GM21786 (cell line): ENCODE data around the gene SULT1A4.
A peak's percentile ranks its signal among the peaks of the same experiment; 100 is the strongest.
"Not testable (repeated sequence)": the region's sequence is repeated elsewhere in the genome, so short reads cannot be mapped to it uniquely, and the experiment has no call there.

ENCODE experiments used
- ATAC-seq: cut with Tn5 transposase; IDR thresholded peaks from one replicate; pipeline ENCODE4 v1.9.1; 2021; ENCODE audit not compliant: unreplicated experiment

Gene SULT1A4

DNA sequence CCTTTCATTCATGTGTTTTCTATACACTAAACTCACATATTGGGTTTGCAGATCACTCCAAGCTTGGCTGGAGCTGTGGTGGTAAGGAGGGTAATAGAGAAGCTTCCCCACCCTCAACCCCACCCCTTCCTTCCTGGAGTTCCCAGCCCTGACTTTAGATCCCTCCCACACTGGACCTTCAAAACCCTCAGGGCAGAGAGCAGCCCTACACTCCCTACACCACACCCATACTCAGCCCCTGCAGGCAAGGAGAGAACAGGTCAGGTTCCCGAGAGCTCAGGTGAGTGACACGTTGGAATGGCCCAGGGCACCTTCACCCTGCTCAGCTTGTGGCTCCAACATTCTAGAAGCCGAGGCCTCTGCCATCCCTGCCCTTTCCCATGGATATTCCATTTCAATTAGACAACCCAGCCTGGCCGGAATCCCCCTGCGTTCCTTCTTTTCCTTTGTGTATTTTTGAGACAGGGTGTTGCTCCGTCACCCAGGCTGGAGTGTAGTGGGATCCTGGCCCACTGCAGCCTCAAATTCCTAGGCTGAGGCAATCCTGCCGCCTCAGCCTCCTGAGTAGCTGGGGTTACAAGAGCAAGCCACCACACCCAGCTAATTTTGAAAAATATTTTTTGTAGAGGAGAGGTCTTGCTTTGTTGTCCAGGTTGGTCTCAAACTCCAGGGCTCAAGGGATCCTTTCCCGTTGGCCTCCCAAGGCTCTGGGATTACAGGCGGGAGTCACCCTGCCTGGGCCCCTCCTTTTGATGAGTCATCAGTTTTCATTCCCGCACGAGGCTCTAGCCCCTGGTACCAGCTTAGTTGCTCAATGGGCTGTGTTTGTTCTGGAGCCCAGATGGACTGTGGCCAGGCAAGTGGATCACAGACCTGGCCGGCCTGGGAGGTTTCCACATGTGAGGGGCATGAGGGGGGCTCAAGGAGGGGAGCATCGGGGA, at the start of gene SULT1A4:
SULT1A4 (plus strand) TSS at position 208 of the 941 bp plus-strand sequence. CDS start 1,473 bp downstream, outside the sequence.
- not testable (repeated sequence) for ATAC-seq

DNA sequence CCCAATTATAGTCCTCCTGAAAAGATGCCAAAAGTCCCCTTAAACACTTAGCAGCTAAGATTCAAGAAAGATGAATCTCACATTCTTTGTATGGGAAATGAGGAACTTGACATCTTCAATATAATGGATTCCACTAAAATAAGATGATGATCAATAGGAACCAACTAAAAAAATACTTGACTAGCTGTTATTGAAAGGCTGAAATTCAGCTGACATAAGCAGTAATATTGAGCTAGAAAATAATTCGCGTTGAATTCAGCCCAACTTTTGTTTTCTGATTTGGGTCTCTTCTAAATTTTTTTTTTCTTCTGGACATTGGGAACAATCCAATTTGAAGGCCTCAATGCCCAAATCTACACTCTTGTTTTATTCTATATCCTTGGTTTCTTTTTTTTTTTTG, 36.1 kb upstream of the SULT1A4 start:
- ATAC-seq: not testable (repeated sequence)

DNA sequence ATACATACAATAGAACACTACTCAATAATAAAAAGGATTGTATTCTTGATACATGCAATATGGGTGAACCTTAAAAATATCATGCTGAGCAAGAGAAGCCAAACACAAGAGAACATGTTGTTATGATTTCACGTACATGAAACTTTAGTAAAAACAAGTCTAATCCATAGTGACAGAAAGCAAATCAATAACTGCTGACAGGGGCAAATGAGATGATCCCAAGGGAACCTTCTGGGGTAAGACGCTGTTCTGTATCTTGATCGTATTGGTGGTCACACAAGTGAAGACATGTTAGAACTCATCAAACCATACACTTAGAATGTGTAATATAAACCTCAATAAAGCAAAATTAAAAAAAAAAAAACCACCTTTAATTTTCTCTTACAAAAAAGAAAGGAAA, 34.3 kb upstream of the SULT1A4 start:
- not testable (repeated sequence) for ATAC-seq

DNA sequence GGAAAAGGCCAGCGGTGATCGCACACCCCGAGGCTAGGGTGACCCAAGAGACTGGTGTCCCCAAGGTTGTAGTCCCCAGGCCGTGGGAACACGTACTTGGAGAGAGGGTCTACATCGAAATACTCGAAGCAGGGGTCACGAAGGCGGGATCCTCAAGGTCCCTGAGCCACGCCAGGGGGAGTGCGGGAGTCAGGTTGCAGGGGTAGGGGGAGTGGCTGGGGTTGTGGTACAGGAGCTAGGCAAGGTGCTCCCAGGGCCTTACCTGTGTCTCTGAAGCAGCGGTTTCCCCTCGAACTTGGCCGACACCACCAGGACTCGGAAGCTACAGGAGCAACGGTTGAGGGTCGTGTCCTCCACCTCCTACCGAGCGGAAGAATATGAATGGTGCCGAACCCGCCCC, 6.0 kb upstream of the SULT1A4 start:
- not testable (repeated sequence) for ATAC-seq

DNA sequence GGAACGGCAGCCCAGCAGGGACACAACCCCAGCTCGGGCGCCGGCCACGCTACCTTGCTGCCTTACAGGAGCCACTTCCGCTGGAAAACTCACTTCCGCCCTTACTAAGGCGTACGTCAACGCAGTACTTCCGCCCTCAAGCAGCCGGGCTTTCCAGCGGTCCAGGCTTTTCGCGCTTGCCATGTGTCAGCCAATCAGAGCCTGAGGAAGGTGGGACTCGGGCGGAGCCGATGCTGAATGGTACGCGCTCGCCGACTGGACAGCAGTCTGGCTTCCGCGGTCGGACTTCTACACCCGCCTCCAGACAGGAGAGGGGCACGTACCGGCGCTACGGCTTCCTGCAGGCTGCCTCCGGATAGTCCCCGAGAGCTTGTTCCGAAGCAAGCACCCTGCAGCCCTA, 5.4 kb upstream of the SULT1A4 start, which contains the start of the genes BOLA2 and SLX1B:
BOLA2 (minus strand) TSS at position 83 of the 400 bp plus-strand sequence. CDS start 98 bp downstream, outside the sequence.
SLX1B (plus strand) TSS at position 265 of the 400 bp plus-strand sequence.
- peak; percentile 83 for ATAC-seq

DNA sequence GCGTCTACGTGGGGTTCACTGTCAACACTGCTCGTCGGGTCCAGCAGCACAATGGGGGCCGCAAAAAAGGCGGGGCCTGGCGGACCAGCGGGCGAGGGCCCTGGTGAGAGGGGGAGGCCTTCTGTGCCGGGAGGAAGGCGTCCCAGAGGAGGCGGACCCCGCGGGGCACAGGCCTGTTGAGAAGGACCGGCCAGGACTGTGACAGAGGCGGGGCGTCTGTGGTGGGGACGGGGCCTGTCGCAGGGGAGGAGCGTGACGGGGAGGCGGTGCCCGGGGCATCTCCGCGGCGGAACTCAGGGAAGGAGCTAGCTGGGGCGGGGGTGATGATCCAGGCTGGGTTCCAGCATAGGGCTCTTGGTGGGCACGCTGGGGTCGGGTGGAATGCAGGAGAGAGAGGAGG, 4.9 kb upstream of the SULT1A4 start:
- peak; percentile 55 for ATAC-seq

DNA sequence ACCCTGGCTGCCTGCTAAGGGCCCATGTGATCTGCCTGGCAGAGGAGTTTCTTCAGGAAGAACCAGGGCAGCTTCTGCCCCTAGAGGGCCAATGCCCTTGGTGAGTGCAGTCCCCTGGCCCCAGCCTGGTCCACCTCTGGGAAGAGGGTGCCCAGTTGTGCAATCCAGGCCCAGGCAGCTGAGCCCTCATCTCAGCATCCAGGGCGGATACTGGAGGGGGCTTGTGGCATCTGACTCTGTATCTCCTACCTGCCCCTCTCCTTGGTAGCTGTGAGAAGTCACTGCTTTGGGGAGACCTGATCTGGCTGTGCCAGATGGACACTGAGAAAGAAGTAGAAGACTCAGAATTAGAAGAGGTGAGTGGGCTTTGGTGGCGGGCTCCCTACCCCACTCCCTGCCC, 2.1 kb upstream of the SULT1A4 start:
- ATAC-seq: not testable (repeated sequence)

DNA sequence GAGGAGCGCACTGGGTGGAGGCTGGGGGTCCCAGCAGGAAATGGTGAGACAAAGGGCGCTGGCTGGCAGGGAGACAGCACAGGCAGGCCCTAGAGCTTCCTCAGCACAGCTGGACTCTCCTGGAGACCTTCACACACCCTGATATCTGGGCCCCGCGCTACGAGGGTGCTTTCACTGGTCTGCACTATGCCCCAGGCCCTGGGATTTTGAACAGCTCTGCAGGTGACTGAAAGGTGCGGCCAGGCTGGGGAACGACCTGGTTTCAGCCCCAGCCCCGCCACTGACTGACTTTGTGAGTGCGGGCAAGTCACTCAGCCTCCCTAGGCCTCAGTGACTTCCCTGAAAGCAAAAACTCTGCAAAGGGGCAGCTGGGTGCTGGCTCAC, 926 bp downstream of the SULT1A4 start:
- not testable (repeated sequence) for ATAC-seq

DNA sequence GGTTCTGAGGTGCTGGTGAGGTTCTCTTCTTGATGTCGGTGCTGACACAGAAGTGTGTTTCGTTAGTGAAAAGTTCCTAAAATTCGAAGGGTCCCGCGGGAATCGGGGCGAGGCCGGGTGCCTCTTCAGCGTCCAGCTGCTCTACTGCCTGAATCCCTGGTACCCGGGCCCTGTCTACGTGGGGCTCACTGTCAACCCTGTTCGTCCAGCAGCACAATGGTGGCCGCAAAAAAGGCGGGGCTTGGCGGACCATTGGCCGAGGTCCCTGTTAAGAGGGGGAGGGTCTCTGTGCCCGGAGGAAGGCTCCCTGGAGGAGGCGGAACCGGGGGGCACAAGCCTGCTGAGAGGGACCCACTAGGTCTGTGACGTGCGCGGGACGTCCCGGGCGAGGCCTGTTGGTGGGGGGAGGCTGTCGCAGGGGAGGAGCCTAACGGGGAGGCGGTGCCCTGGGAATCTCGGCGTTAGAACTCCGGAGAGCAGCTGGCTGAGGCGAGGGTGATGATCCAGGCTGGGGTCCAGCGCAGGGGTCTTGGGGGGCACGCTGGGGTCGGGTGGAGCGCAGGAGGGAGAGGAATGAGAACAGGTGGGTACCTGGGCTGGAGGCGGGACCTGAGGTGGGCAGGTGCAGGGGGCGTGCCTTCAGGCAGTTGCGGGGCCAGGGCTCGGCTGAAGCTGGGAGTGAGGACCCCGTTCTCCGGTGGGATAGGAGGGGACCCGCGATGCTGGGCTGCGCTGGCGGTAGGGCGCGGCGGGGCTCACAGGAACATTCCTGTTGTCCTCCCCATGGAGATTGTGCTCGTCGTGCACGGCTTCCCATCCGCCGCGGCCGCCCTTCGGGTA, 6.5 kb downstream of the SULT1A4 start:
- ATAC-seq: not testable (repeated sequence)

DNA sequence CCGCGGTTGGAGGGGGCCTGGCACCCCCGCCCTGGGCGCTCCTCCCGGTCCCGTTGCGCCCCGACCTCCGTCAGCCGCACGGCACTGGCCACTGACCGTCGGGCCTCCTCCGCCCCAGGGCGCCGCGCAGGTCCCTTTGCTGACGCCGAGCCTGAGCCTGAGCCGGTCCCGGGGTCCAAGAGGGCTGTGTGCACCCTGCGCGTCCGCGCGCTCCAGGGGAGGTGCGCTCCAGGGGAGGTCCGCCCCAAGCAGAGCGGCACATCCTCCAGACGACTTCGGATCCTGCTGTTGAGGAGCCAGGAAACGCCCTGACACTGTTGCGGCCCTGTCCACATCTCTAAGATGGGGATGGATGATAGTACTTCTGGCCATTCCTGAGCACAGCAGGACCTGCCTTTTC, 7.2 kb downstream of the SULT1A4 start:
- ATAC-seq: not testable (repeated sequence)

DNA sequence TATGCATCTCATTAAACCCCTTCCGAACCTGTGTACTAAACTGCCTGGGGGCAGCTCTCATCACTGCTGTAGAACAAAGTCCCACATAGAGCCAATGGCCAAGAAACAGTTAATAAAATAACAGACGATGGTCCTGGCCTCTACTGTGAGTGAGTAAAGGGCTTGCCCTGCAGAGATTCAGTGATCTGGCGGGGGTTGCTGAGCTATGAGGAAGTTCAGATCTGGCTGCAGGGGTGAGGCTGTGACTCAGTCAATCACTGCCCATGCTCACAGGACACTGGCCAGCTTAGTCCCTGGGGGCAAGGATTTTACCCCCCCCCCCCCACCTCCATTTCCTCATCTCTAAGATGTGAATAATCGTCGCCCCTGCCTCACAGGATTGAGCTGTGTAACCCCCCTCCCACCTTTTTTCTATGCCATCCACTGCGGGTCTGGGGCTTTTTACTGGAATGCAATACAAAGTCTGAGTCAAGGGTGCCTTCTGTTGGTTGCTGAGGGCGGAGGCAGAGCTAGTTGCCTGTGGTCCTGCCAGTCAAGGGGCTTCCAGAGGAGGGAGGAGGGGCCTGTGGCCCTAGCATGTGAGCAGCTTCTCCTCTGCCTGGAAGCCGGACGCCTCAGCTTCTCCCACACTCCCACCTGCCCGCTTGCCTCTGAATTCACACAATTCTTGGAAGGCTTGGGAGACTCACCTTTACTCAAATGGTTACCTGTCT, 8.1 kb downstream of the SULT1A4 start:
- ATAC-seq: not testable (repeated sequence)

DNA sequence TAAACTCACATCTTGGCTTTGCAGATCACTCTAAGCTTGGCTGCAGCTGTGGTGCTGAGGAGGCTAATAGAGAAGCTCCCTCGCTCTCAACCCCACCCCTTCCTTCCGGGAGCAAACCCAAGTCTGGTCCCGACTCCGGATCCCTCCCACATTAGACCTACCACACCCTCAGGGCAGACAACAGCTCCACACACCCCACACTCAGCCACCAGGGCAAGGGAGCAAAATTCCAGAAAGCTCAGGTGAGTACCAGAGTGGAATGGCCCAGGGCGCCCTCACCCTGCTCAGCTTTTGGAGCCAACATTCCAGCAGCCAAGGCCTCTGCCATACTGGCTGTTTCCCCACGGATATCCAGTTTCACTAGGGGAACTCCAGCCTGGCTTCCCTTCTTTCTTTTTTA, 9.9 kb downstream of the SULT1A4 start:
- not testable (repeated sequence) for ATAC-seq

DNA sequence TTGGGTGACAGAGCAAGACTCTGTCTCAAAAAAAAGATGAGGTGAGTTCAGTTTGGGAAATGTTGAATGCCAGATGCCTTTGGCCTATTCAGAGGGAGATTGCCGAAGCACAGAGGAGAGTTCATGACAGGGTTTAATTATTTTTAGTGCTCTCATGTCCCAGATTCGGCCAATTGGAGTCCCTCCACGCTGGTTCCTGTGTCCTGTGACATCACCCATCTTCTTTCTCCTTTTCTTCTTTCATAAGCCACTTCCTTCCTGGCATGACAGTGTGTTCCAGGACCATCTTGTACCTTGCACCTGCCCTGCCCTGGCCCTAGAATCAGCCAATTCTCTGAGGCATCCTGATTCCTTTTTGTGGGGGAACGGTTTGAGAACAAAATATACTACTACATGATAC, 12.4 kb downstream of the SULT1A4 start:
- ATAC-seq: not testable (repeated sequence)

DNA sequence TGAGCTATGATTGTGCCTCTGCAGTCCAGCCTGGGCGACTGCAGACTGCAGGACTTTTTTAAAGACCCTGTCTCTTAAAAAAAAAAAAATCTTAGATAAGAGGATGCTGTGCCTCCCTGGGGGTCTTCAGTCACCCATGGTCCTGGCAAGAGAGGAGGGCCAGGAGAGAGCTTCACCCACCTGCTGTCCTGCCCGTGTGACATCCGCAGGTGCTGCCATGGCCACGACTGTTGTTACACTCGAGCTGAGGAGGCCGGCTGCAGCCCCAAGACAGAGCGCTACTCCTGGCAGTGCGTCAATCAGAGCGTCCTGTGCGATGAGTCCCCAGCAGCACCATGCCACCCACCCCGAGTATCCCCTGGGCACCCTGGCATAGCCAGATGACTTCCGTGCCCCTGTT, 22.6 kb downstream of the SULT1A4 start:
- ATAC-seq: not testable (repeated sequence)

DNA sequence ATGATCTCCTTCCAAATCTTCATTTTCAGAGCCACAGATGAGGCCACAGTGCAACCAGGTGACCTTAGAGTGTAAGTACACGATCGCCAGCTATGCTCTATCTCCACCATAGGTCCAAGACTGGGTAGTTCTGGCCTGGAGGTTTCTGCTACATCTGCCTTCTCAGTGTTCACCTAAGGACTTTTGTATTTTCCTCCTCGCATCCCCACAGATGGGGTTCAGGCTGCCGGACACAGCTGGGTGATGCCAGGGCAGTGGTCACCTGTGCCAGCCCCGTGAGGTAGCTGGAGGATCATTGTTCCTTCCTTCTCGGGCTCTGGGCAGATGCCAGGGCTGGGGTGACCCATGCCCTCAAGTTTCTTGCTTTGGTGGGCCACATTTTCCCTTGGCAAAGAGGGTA, 46.6 kb downstream of the SULT1A4 start, which contains the start of gene NPIPB12:
NPIPB12 (minus strand) TSS at position 101 of the 400 bp plus-strand sequence.
- ATAC-seq: not testable (repeated sequence)
